Activated T-cell treated with anti-CD3 and anti-CD28 coated beads for 1 hour (primary cell): ENCODE results near the gene DDC.

Experiments
- DNase-seq: peaks from one replicate; pipeline ENCODE4 v3.0.0-alpha.2; 2020; ENCODE audit warnings: low read depth

DDC gene

GRCh38 chr7:50564640-50565558, at the start of gene DDC:
DDC (minus strand) TSS chr7:50565405; CDS start chr7:50544085, 21,320 bp downstream.
- DNase-seq: no peak

GRCh38 chr7:50613473-50613872, 48.3 kb upstream of the DDC start:
- DNase-seq: no peak

- DNase-seq: no peak
Measured at GRCh38 chr7:50612704-50613103, 47.5 kb upstream of the DDC start.

- peak; percentile 24 for DNase-seq
Measured at GRCh38 chr7:50610521-50611277, 45.5 kb upstream of the DDC start.

GRCh38 chr7:50608196-50608906, 43.1 kb upstream of the DDC start:
- DNase-seq: no peak

- DNase-seq: no peak
Measured at GRCh38 chr7:50607524-50608125, 42.4 kb upstream of the DDC start.

- DNase-seq: no peak
Measured at GRCh38 chr7:50605059-50605458, 39.9 kb upstream of the DDC start.

- DNase-seq: no peak
Measured at GRCh38 chr7:50603287-50603686, 38.1 kb upstream of the DDC start.

GRCh38 chr7:50599385-50599784, 34.2 kb upstream of the DDC start:
- no peak for DNase-seq

- no peak for DNase-seq
Measured at GRCh38 chr7:50598460-50599343, 33.5 kb upstream of the DDC start.

- DNase-seq: no peak
Measured at GRCh38 chr7:50596484-50596883, 31.3 kb upstream of the DDC start.

- no peak for DNase-seq
Measured at GRCh38 chr7:50595491-50596102, 30.4 kb upstream of the DDC start.

- DNase-seq: no peak
Measured at GRCh38 chr7:50594734-50595485, 29.7 kb upstream of the DDC start.

- DNase-seq: no peak
Measured at GRCh38 chr7:50594136-50594535, 28.9 kb upstream of the DDC start.

GRCh38 chr7:50592940-50593339, 27.7 kb upstream of the DDC start:
- no peak for DNase-seq

- DNase-seq: no peak
Measured at GRCh38 chr7:50591480-50592438, 26.6 kb upstream of the DDC start.

GRCh38 chr7:50591098-50591479, 25.9 kb upstream of the DDC start:
- no peak for DNase-seq

GRCh38 chr7:50590535-50590934, 25.3 kb upstream of the DDC start:
- DNase-seq: no peak

- no peak for DNase-seq
Measured at GRCh38 chr7:50589364-50589763, 24.2 kb upstream of the DDC start.
